ENCODE results near the gene JAK1. TPM values are rescaled to one million over a fixed set of nuclear protein-coding genes. Genes with fewer than 3 reads are reported as not detected.

The JAK1 gene
- total RNA-seq, 1 donor from 2014 or later, result 110 TPM

DNA sequence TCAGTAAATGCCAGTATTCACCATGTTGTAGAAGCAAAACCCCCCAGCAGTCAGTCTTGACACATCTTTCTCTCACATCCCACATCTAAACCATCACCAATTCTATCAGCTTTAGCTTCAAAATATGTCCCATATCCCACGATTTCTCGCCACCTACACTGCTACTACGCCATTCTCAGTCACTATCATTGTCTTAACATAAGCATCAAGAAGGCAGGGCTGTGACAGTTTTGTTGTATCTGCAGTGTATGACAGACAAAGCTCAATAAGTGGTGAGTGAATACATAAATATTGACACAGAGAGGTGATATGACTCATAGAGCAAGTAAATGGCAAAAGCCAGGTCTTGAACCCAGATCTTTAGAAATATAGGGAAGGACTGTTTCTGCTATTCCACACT lies 59.9 kb downstream of the JAK1 start:
- no peak for TF ChIP-seq CTCF (conservative IDR thresholded peaks at IDR 0.05; ENCODE audit: low read depth, low read length)
- no peak overlapping the region for H3K4me3 ChIP-seq (ENCODE audit: low read depth, low read length)
- no peak for DNase-seq (ENCODE audit: low read depth)

DNA sequence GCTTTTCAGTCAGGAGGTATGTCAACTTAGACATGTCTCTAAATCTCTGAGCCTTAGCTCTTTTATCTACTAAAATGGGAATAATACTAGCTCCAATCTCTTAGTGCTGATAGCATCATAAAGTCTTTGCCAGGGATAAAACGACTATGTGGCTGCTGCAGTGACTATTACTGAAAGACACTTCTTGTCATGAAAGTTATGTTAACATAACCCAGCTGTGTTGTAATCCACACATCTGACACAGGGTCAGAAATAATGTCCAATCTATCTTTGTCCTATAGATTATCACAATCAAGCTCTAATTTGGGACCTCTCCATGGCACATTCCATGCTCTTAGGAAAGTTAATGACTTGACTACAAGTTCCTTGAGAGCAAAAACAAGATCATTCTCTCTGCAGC lies 62.8 kb downstream of the JAK1 start:
- DNase-seq (ENCODE audit: low read depth), result no peak
- no peak for TF ChIP-seq CTCF (conservative IDR thresholded peaks at IDR 0.05; ENCODE audit: low read depth, low read length)
- H3K4me3 ChIP-seq (ENCODE audit: low read depth, low read length), result no peak overlapping the region

- TF ChIP-seq CTCF (conservative IDR thresholded peaks at IDR 0.05; ENCODE audit: low read depth, low read length), result no peak
- no peak overlapping the region for H3K4me3 ChIP-seq (ENCODE audit: low read depth, low read length)
- no peak for DNase-seq (ENCODE audit: low read depth)
Measured at GRCh38 chr1:64901663-64902062, 64.7 kb downstream of the JAK1 start.

- H3K4me3 ChIP-seq (ENCODE audit: low read depth, low read length), result no peak overlapping the region
- no peak for DNase-seq (ENCODE audit: low read depth)
- no peak for TF ChIP-seq CTCF (conservative IDR thresholded peaks at IDR 0.05; ENCODE audit: low read depth, low read length)
Measured at GRCh38 chr1:64900916-64901315, 65.4 kb downstream of the JAK1 start.

DNA sequence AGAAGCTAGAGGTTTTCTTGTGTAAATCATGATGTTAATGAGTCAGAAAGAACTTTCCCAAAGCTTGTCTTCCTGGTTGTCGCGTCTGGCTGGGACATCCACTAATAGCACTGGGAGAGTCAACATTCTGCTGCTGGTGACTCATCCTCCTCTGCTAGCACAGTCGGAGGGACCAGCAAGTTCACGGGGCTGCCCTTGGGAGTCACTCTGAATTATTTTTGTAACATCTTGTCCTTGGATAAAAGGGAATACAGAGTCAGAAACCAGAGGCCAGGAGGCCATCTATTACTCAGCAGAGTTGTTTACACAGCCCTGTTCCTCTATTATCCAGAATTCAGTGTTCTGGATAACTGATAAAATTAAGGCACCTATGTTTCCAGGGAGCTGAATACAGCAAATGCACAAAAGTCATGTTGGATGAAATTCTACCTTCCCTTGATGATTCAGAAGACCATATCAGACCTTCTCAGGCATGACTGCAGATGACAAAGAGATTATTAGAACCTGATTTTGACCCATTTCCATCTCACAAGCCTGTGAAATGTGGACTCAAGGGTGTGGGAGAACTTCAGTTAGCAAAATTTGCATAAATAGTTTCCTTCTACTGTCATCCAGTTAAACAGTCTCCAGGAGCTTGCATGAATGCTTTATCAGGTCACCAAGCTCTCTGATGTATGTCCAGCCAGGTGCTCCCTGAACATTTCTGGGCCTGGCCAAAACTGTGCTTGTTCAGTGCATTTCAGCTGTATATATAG lies 68.1 kb downstream of the JAK1 start:
- peak; percentile 100 for DNase-seq (ENCODE audit: low read depth)
- no peak overlapping the region for H3K4me3 ChIP-seq (ENCODE audit: low read depth, low read length)
- no peak for TF ChIP-seq CTCF (conservative IDR thresholded peaks at IDR 0.05; ENCODE audit: low read depth, low read length)

DNA sequence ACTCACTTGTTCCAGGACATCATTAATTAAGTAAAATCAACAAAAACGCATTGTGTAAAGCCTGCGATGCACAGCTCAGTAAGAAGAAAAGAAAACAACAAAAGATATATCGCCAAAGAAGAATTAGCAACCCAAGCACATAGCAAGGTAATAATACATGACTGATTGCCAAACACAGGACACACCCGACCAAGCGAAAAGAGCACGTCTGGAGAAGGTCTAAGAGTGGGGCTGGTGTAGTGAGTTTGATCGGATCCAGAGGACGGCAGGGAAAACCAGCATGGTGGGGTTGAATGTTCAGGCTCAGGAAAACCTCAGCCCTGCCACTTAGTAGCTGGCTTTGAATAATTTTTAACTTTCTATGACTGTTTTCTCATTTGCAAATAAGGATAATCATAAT lies 69.8 kb downstream of the JAK1 start:
- DNase-seq (ENCODE audit: low read depth), result no peak

More for the DNA sequence above, 69.8 kb downstream of the JAK1 start:
- peak overlapping the region; percentile 2 for H3K4me3 ChIP-seq (ENCODE audit: low read depth, low read length)
- no peak for TF ChIP-seq CTCF (conservative IDR thresholded peaks at IDR 0.05; ENCODE audit: low read depth, low read length)

Measured in epithelial cell of proximal tubule (primary cell).